ENCODE measurements around the gene ACAP2.

DNA sequence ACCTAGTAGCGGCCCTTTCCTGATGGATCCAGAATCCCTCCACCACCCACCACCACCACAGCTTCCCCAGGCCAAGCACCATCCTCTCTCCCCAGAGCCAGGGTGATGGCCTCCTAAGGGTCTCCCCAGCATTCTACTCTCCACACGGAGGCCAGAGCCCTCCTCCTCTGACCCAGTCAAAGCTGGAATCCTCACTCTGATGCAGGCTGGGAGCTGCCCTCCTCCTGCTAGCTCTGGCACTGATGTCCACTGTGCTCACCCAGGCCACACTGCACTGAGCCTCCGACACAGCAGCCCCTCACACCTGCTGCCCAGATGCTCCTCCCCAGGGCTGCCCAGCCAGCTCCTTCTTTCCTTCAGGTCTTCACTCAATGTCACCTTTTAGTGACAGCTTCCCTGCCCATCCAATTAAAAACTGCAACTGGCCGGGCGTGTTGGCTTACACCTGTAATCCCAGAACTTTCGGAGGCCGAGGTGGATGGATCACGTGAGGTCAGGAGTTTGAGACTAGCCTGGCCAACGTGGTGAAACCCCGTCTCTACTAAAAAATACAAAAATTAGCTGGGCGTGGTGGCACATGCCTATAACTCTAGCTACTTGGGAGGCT lies 192.9 kb downstream of the ACAP2 start:
- no peak for TF ChIP-seq CTCF (IDR thresholded peaks at IDR 0.05)
- TF ChIP-seq POLR2A (IDR thresholded peaks at IDR 0.05): no peak
